KMS-11 (cell line): ENCODE results near the gene KIZ.

Source experiments
- H2AFZ ChIP-seq: fragments of 200-600 bp; sonication (generic); 2 replicates; pipeline ENCODE4 v1.6.1; 2016; ENCODE audit warnings: antibody characterized with exemption, mixed run types, low read depth
- H3K27ac ChIP-seq: fragments of 200-600 bp; sonication (generic); 2 replicates; pipeline ENCODE4 v1.6.1; 2016; ENCODE audit warnings: mild to moderate bottlenecking, mixed run types
- H3K27me3 ChIP-seq: fragments of 200-600 bp; sonication (generic); 2 replicates; pipeline ENCODE4 v1.6.1; 2017; ENCODE audit warnings: mild to moderate bottlenecking, low read depth, mixed run types, moderate library complexity; ENCODE audit not compliant: insufficient read depth
- H3K36me3 ChIP-seq: fragments of 200-600 bp; sonication (generic); 2 replicates; pipeline ENCODE4 v1.6.1; 2017; ENCODE audit warnings: mild to moderate bottlenecking, mixed run types; ENCODE audit not compliant: insufficient read depth
- H3K4me1 ChIP-seq: fragments of 200-600 bp; sonication (generic); 2 replicates; pipeline ENCODE4 v1.6.1; 2016; ENCODE audit warnings: mild to moderate bottlenecking, low read depth, mixed run types; ENCODE audit not compliant: poor library complexity, severe bottlenecking
- H3K4me2 ChIP-seq: fragments of 200-600 bp; sonication (generic); 2 replicates; pipeline ENCODE4 v1.7.0; 2016; ENCODE audit warnings: mild to moderate bottlenecking, mixed run types
- H3K4me3 ChIP-seq: fragments of 200-600 bp; sonication (generic); IDR thresholded peaks from 2 replicates; pipeline ENCODE4 v1.6.1; 2017; ENCODE audit warnings: low read depth, low read length, mixed read lengths; ENCODE audit not compliant: insufficient read depth
- H3K79me2 ChIP-seq: fragments of 200-600 bp; sonication (generic); 2 replicates; pipeline ENCODE4 v1.6.1; 2016; ENCODE audit warnings: low read depth, mixed run types; ENCODE audit not compliant: insufficient read depth
- H3K9ac ChIP-seq: fragments of 200-600 bp; sonication (generic); 2 replicates; pipeline ENCODE4 v1.6.1; 2016; ENCODE audit warnings: mild to moderate bottlenecking, mixed run types
- H4K20me1 ChIP-seq: fragments of 200-600 bp; sonication (generic); 2 replicates; pipeline ENCODE4 v1.6.1; 2016; ENCODE audit warnings: mild to moderate bottlenecking, mixed run types; ENCODE audit not compliant: insufficient read depth
- TF ChIP-seq, protein P1 (sequence below): fragments of 200-600 bp; sonication (generic); conservative IDR thresholded peaks from 2 replicates; pipeline ENCODE4 v1.6.1; 2017; ENCODE audit warnings: low read depth, mild to moderate bottlenecking, antibody characterized with exemption, low read length, moderate library complexity, mixed read lengths

Gene KIZ

DNA sequence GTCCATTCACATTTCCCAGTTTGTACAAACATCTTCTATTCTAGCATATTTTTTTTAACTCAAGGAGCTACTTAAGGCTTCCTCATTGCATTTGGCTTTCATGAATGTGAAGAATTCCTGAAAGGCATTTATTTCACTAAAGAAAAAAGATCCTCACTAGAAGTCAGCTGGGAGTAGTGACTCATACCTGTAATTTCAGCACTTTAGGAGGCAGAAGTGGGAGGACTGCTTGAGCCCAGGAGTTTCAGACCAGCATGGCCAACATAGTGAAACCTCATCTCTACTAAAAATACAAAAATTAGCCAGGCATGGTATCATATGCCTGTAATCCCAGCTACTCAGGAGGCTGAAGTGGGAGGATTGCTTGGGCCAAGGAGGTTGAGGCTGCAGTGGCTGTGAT is 146.4 kb downstream of the KIZ start:
- TF ChIP-seq, protein P1, sequence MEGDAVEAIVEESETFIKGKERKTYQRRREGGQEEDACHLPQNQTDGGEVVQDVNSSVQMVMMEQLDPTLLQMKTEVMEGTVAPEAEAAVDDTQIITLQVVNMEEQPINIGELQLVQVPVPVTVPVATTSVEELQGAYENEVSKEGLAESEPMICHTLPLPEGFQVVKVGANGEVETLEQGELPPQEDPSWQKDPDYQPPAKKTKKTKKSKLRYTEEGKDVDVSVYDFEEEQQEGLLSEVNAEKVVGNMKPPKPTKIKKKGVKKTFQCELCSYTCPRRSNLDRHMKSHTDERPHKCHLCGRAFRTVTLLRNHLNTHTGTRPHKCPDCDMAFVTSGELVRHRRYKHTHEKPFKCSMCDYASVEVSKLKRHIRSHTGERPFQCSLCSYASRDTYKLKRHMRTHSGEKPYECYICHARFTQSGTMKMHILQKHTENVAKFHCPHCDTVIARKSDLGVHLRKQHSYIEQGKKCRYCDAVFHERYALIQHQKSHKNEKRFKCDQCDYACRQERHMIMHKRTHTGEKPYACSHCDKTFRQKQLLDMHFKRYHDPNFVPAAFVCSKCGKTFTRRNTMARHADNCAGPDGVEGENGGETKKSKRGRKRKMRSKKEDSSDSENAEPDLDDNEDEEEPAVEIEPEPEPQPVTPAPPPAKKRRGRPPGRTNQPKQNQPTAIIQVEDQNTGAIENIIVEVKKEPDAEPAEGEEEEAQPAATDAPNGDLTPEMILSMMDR: no peak
- Histone ChIP-seq H3K79me2 (no peaks in the 10 kb centered on the region), H3K27ac (no peak overlapping the region), H2AFZ (no peak overlapping the region), H3K4me3 (no peak overlapping the region), H4K20me1 (no peaks in the 10 kb centered on the region), H3K27me3 (no peaks in the 10 kb centered on the region), H3K9ac (no peak overlapping the region), H3K4me1 (no peaks in the 10 kb centered on the region), H3K4me2 (no peak overlapping the region), H3K36me3 (no peaks in the 10 kb centered on the region)

DNA sequence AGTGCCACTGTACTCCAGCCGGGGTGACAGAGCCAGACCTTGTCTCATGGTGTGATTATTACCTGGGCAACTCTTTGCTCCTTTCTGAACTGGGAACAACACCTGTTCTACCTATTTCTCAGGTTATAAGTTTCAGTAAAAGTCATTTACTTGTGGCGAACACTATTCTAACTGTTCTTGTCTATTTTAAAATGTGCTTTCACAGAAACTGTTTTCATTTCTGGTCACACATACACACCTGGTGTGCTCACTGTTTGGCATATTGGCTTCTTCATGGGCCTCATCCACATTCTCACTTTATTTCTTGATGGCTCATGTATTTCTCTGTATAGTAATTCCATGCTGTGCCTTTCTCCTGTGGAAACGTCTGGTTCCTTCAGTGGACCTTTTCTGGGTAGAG is 146.8 kb downstream of the KIZ start:
- Histone ChIP-seq H3K4me1 (no peaks in the 10 kb centered on the region), H3K27me3 (no peaks in the 10 kb centered on the region), H3K9ac (no peak overlapping the region), H3K27ac (no peak overlapping the region), H3K36me3 (no peaks in the 10 kb centered on the region), H2AFZ (no peak overlapping the region), H3K4me2 (no peak overlapping the region), H4K20me1 (no peaks in the 10 kb centered on the region), H3K4me3 (no peak overlapping the region), H3K79me2 (no peaks in the 10 kb centered on the region)
- TF ChIP-seq, protein P1: no peak

DNA sequence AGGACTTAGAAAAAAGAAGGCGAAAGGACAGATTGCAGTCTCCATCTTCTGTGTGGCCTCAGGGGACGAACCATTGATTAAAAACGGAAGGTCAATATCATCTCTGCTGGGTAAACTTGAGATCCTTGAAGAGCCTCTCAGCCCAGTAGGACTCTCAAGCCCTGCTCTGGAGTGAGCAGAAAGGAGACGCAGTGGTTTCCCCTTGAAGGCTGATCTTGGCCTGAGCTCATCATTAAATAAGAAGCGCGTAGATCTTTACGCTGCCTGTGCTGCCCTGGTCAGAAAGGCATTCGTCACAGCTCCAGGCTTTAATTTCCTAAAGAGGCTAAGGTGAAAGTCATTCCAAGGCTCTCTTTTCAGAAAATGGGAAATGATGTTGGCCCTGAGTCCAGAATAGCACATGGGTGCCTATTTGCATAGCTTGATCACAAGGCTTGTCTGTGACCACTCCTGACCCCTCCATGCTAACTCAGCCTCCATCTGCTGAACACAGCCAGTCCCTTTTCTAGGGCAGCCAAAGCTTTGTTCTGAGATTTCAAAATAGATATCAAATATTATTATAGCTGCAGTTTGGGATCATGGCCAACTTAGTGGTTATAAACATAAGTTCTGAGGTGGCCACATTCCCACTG is 148.0 kb downstream of the KIZ start:
- H3K9ac ChIP-seq: no peak overlapping the region
- no peaks in the 10 kb centered on the region for H3K27me3 ChIP-seq
- H3K4me3 ChIP-seq: no peak overlapping the region
- H3K27ac ChIP-seq: no peak overlapping the region
- no peaks in the 10 kb centered on the region for H4K20me1 ChIP-seq
- no peak overlapping the region for H3K4me2 ChIP-seq
- TF ChIP-seq, protein P1: no peak
- H2AFZ ChIP-seq: no peak overlapping the region
- H3K36me3 ChIP-seq: no peaks in the 10 kb centered on the region
- H3K4me1 ChIP-seq: no peaks in the 10 kb centered on the region
- no peaks in the 10 kb centered on the region for H3K79me2 ChIP-seq

DNA sequence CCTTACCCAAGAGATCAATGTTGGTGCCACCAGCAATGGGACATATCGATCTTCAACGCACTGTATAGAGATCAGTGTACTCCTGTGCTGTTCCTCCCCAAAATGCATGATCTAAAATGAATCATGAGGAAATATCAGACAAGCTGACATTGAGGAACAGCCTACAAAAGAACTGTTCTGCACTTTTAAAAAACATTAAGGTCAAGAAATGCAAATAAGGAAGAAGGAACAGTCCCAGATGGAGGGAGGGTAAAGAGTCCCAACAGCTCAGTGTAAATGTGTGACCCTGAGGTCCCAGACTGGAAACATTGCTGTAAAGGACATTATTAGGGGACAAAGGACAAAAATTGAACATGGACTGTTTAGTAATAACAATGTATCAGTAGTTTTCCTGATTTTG is 152.9 kb downstream of the KIZ start:
- no peak overlapping the region for H3K4me3 ChIP-seq
- TF ChIP-seq, protein P1: no peak
- no peaks in the 10 kb centered on the region for H4K20me1 ChIP-seq

More for the DNA sequence above, 152.9 kb downstream of the KIZ start:
- Histone ChIP-seq H3K4me1 (no peaks in the 10 kb centered on the region), H3K27me3 (no peaks in the 10 kb centered on the region), H3K79me2 (no peaks in the 10 kb centered on the region), H3K4me2 (no peak overlapping the region), H3K9ac (no peak overlapping the region), H3K36me3 (no peaks in the 10 kb centered on the region), H3K27ac (no peak overlapping the region), H2AFZ (no peak overlapping the region)
